Metanephros (tissue), 1 donor: Measurements from ENCODE around the gene CDC25C. TPM values are rescaled to one million over a fixed set of nuclear protein-coding genes. Genes with fewer than 3 reads are reported as not detected.

Experiments
- total RNA-seq: library from RNA; depleted of rRNA; stranded (reverse); fragments of >200 nt; gene quantifications from one replicate; pipeline ENCODE4 v1.2.3, GENCODE V29; 2014

Gene CDC25C
- total RNA-seq: 5.1 TPM

GRCh38 chr5:138331449-138332368, at the start of gene CDC25C:
Gene CDC25C, minus strand, starts transcription at chr5:138331804. Its CDS starts 624 bp downstream, at chr5:138331180.

GRCh38 chr5:138352071-138352721, 20.6 kb upstream of the CDC25C start, which contains the start of gene KDM3B:
Gene KDM3B, plus strand, starts transcription at chr5:138352685. Its CDS starts 111 bp downstream, at chr5:138352796.

GRCh38 chr5:138337685-138338410, 6.2 kb upstream of the CDC25C start, which contains the start of gene FAM53C:
Gene FAM53C, plus strand, starts transcription at chr5:138338266. Its CDS starts 3,070 bp downstream, at chr5:138341336.

GRCh38 chr5:138274189-138274853, 57.3 kb downstream of the CDC25C start, which contains the start of gene GFRA3:
Gene GFRA3, minus strand, starts transcription at chr5:138274621. Its CDS starts 197 bp downstream, at chr5:138274424.

Other genes starting within 250 kb of the CDC25C start
- 0.18 TPM for gene WNT8A, start 247.8 kb downstream of the CDC25C start, total RNA-seq
- gene NME5, start 192.4 kb downstream of the CDC25C start, total RNA-seq: 6.9 TPM
- gene BRD8, start 153.2 kb downstream of the CDC25C start, total RNA-seq: 66.8 TPM
- 21.8 TPM for gene KIF20A, start 152.7 kb downstream of the CDC25C start, total RNA-seq
- 49.3 TPM for gene CDC23, start 118.5 kb downstream of the CDC25C start, total RNA-seq
- 0.93 TPM for gene GFRA3, start 57.2 kb downstream of the CDC25C start, total RNA-seq
- 29.5 TPM for gene FAM53C, start 6.5 kb upstream of the CDC25C start, total RNA-seq
- 92.5 TPM for gene KDM3B, start 20.9 kb upstream of the CDC25C start, total RNA-seq
- gene REEP2, start 107.3 kb upstream of the CDC25C start, total RNA-seq: 3.0 TPM
- gene EGR1, start 133.7 kb upstream of the CDC25C start, total RNA-seq: 14.7 TPM
- gene ETF1, start 211.4 kb upstream of the CDC25C start, total RNA-seq: 50.7 TPM
- 275 TPM for gene HSPA9, start 243.6 kb upstream of the CDC25C start, total RNA-seq